ENCODE results near the gene NDUFA11.

Gene NDUFA11

DNA sequence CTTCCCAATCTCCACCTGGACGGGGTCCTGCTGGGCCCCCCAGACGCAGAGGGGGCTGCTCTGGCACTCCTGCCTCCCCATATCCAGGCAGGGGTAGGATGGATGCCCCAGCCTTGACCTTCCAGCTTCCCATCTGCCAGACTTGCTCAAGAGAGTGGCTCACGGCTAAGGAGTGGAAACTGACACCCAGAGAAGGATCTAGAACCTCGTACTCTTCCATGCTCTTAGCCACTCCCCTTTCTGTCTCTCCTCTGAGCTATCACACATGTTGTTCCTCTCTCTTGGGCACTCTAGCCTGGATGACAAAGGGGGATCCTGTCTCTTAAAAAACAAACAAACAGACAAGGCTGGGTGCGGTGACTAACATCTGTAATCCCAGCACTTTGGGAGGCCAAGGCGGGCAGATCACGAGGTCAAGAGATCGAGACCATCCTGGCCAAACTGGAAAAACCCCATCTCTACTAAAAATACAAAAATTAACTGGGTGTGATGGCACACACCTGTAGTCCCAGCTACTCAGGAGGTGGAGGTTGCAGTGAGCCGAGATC, 21.1 kb downstream of the NDUFA11 start:
- no peak for DNase-seq
- TF ChIP-seq, protein P1, sequence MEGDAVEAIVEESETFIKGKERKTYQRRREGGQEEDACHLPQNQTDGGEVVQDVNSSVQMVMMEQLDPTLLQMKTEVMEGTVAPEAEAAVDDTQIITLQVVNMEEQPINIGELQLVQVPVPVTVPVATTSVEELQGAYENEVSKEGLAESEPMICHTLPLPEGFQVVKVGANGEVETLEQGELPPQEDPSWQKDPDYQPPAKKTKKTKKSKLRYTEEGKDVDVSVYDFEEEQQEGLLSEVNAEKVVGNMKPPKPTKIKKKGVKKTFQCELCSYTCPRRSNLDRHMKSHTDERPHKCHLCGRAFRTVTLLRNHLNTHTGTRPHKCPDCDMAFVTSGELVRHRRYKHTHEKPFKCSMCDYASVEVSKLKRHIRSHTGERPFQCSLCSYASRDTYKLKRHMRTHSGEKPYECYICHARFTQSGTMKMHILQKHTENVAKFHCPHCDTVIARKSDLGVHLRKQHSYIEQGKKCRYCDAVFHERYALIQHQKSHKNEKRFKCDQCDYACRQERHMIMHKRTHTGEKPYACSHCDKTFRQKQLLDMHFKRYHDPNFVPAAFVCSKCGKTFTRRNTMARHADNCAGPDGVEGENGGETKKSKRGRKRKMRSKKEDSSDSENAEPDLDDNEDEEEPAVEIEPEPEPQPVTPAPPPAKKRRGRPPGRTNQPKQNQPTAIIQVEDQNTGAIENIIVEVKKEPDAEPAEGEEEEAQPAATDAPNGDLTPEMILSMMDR (IDR thresholded peaks at IDR 0.05): no peak
- no peak overlapping the region for H3K27ac Mint-ChIP-seq
- H3K9me3 Mint-ChIP-seq: peaks cover 3% of the 10 kb centered on the region
- H3K36me3 Mint-ChIP-seq (ENCODE audit: low read depth): no peaks in the 10 kb centered on the region
- no peak overlapping the region for H3K4me3 Mint-ChIP-seq
- peaks cover 20% of the 10 kb centered on the region for H3K27me3 Mint-ChIP-seq (ENCODE audit: low read depth, poor library complexity)
- H3K4me1 Mint-ChIP-seq: peaks cover 56% of the 10 kb centered on the region

DNA sequence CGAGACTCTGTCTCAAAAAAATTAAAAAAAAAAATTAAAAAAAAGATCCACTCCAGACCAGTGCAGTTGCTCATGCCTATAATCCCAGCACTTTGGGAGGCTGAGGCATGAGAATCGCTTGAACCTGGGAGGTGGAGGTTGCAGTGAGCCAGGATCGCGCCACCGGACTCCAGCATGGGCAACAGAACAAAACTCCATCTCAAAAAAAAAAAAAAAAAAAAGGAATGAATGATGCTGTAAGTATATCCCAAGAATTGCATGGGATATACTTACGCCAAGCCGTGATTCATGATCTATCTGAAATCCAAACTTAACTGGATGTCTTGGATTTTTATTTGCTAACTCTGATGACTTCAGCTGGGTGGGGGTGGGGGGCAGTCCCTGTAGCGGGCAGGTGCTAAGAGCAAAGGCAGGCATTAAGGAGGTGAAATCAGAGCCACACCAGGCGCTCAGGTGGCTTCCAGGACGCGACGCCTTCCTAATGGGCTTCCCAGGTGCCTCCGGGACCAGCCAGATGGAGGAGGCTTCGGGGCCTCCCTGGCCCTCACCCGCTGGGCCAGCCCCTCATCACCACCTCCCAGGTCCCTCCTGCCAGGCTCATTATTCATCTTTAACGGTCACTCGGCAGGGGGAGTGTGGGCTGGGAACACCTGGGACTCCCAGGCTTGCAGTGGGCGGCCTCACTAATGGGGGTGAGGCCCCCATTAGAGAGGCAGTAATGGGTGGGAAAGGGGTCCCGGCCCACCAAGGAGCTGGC, 21.9 kb downstream of the NDUFA11 start:
- Mint-ChIP-seq H3K4me1 (peaks cover 58% of the 10 kb centered on the region), H3K36me3 (ENCODE audit: low read depth) (no peaks in the 10 kb centered on the region), H3K9me3 (peaks cover 3% of the 10 kb centered on the region), H3K27ac (no peak overlapping the region), H3K27me3 (ENCODE audit: low read depth, poor library complexity) (peaks cover 18% of the 10 kb centered on the region), H3K4me3 (no peak overlapping the region)
- no peak for DNase-seq
- TF ChIP-seq, protein P1 (IDR thresholded peaks at IDR 0.05): no peak

DNA sequence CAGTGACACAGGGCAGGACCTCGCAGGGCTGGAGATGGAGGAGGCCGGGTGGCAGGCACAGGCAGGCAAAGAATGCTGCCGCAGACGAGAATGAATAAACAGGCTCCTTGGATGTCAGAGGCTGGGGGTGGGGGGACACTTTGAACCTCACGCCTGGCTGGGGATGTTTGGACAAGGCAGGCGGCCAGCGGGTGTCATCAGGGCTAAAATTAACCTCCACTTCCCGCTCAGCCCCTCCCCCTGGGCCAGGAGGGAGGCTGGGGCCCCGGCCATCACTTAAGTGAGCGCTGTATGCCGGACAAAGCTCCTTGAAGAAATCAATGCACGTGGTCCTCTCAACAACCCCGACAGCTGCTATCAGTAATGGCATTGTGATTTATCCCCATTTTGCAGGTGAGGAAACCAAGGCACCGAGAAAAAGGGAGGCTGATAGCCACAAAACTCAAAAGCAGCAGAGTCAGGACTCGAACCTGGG, 22.9 kb downstream of the NDUFA11 start:
- H3K9me3 Mint-ChIP-seq: peaks cover 3% of the 10 kb centered on the region

DNA sequence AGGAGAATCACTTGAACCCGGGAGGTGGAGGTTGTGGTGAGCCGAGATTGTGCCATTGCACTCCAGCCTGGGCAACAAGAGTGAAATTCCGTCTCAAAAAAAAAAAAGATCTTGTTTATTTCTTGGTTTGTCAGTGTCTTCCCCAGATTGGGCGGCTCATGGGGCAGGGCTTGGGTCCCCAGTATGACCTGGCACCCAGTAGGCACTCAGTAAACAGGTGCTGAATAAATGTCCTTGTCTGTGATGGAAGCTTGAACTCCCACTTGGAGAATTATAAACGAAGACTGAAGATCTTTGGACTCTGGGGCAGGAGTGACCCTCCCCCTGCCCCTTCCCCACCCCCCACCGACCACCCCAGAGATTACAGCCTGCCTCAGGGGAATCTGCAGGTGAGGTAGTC, 23.4 kb downstream of the NDUFA11 start:
- H3K9me3 Mint-ChIP-seq: peaks cover under 1% of the 10 kb centered on the region
- DNase-seq: no peak
- TF ChIP-seq, protein P1 (IDR thresholded peaks at IDR 0.05): no peak
- H3K27me3 Mint-ChIP-seq (ENCODE audit: low read depth, poor library complexity): peaks cover 14% of the 10 kb centered on the region
- H3K4me1 Mint-ChIP-seq: peaks cover 56% of the 10 kb centered on the region
- H3K27ac Mint-ChIP-seq: no peak overlapping the region
- H3K4me3 Mint-ChIP-seq: no peak overlapping the region
- H3K36me3 Mint-ChIP-seq (ENCODE audit: low read depth): no peaks in the 10 kb centered on the region

More for the DNA sequence above, 22.9 kb downstream of the NDUFA11 start:
- TF ChIP-seq, protein P1 (IDR thresholded peaks at IDR 0.05): no peak
- Mint-ChIP-seq H3K27me3 (ENCODE audit: low read depth, poor library complexity) (peaks cover 17% of the 10 kb centered on the region), H3K4me3 (no peak overlapping the region), H3K4me1 (peaks cover 61% of the 10 kb centered on the region), H3K36me3 (ENCODE audit: low read depth) (no peaks in the 10 kb centered on the region), H3K27ac (no peak overlapping the region)
- peak; percentile 44 for DNase-seq

DNA sequence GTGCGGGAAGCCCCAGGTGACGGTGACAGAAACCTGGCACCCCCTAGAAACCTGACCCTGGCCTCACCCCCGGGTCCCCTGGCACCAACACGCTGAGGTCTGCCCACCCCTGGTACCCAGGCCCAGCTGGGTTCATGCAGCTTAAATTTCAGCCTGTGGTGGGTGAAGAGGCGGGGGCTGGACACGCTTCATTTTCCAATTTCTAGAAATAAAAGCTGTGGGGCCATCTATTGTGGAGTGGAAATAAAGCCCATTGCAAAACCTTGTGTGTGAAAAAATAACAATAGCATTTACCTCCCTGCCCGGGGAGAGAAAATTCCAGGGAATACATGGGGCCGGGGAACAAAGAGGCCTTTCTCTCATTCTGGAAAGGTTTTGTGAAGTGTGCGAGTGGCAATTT, 25.7 kb downstream of the NDUFA11 start:
- DNase-seq: no peak
- Mint-ChIP-seq H3K27ac (no peak overlapping the region), H3K4me3 (no peak overlapping the region), H3K9me3 (no peaks in the 10 kb centered on the region), H3K36me3 (ENCODE audit: low read depth) (no peaks in the 10 kb centered on the region), H3K4me1 (peaks cover 50% of the 10 kb centered on the region), H3K27me3 (ENCODE audit: low read depth, poor library complexity) (peaks cover 8% of the 10 kb centered on the region)
- TF ChIP-seq, protein P1 (IDR thresholded peaks at IDR 0.05): no peak
